Panc1 (cell line): ENCODE measurements around the gene PFKL.

Experiments used
- POLR2AphosphoS5 ChIP-seq: IDR thresholded peaks from 2 replicates; pipeline ENCODE4 v1.6.1; 2012; ENCODE audit warnings: mild to moderate bottlenecking, low read depth, low read length, moderate library complexity
- TF ChIP-seq, protein P1 (sequence below): fragments of 450-650 bp; IDR thresholded peaks from 2 replicates; pipeline ENCODE4 v1.5.1; 2017; ENCODE audit warnings: mild to moderate bottlenecking
- TF ChIP-seq, protein P2 (sequence below), 2 experiments: IDR thresholded peaks; 2 replicates each; pipeline ENCODE4 v1.6.1; 2011 to 2012; ENCODE audit warnings: low read depth in 2 of 2, control low read depth in 1 of 2, low read length in 1 of 2, mild to moderate bottlenecking in 1 of 2, moderate library complexity in 1 of 2; ENCODE audit not compliant: insufficient read depth in 1 of 2

DNA sequence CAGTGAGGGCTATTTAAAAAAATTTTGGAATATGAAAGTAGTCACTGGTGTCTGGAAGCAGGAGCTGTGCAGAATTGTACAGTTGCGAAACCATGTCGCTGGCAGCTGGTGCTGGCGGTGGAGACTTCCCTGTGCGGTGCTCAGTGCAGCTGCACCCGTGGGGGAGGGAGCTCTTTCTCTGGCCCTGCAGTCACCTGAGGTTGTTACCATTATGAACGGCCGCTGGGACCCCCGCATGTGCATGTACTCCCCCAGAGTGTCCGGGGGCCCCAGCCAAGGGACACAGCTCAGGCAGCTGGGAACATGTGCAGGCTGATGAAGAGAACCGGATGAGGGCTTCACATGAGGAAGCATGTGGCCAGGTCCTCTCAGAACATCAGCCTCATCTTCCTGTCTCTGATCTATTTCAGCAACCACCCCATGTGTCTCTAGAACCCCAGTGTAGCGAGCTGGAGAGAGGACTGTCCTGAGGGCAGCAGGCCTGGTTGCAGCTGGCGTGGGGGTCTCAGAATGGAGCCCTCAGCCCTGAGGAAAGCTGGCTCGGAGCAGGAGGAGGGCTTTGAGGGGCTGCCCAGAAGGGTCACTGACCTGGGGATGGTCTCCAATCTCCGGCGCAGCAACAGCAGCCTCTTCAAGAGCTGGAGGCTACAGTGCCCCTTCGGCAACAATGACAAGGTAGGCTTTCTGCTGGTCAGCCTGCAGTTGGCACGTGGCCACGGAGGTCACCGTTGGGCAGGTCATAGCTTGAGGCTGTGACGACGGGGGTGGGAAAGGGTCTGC lies 53.5 kb downstream of the PFKL start, which contains the start of gene TRPM2:
- no peak for TF ChIP-seq POLR2AphosphoS5
- TF ChIP-seq, protein P1, sequence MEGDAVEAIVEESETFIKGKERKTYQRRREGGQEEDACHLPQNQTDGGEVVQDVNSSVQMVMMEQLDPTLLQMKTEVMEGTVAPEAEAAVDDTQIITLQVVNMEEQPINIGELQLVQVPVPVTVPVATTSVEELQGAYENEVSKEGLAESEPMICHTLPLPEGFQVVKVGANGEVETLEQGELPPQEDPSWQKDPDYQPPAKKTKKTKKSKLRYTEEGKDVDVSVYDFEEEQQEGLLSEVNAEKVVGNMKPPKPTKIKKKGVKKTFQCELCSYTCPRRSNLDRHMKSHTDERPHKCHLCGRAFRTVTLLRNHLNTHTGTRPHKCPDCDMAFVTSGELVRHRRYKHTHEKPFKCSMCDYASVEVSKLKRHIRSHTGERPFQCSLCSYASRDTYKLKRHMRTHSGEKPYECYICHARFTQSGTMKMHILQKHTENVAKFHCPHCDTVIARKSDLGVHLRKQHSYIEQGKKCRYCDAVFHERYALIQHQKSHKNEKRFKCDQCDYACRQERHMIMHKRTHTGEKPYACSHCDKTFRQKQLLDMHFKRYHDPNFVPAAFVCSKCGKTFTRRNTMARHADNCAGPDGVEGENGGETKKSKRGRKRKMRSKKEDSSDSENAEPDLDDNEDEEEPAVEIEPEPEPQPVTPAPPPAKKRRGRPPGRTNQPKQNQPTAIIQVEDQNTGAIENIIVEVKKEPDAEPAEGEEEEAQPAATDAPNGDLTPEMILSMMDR: no peak
- TF ChIP-seq, protein P2, sequence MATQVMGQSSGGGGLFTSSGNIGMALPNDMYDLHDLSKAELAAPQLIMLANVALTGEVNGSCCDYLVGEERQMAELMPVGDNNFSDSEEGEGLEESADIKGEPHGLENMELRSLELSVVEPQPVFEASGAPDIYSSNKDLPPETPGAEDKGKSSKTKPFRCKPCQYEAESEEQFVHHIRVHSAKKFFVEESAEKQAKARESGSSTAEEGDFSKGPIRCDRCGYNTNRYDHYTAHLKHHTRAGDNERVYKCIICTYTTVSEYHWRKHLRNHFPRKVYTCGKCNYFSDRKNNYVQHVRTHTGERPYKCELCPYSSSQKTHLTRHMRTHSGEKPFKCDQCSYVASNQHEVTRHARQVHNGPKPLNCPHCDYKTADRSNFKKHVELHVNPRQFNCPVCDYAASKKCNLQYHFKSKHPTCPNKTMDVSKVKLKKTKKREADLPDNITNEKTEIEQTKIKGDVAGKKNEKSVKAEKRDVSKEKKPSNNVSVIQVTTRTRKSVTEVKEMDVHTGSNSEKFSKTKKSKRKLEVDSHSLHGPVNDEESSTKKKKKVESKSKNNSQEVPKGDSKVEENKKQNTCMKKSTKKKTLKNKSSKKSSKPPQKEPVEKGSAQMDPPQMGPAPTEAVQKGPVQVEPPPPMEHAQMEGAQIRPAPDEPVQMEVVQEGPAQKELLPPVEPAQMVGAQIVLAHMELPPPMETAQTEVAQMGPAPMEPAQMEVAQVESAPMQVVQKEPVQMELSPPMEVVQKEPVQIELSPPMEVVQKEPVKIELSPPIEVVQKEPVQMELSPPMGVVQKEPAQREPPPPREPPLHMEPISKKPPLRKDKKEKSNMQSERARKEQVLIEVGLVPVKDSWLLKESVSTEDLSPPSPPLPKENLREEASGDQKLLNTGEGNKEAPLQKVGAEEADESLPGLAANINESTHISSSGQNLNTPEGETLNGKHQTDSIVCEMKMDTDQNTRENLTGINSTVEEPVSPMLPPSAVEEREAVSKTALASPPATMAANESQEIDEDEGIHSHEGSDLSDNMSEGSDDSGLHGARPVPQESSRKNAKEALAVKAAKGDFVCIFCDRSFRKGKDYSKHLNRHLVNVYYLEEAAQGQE (IDR thresholded peaks at IDR 0.05; ENCODE audit: insufficient read depth in 1 of 2, low read depth in 2 of 2, low read length in 1 of 2): no peak
